K562 (cell line): ENCODE results near the gene IFT25. TPM values are rescaled to one million over a fixed set of nuclear protein-coding genes. Genes with fewer than 3 reads are reported as not detected.
"Not testable (repeated sequence)": the region's sequence is repeated elsewhere in the genome, so short reads cannot be mapped to it uniquely, and the experiment has no call there.

Experiments used
- ATAC-seq: fragments of 200-7000 bp; cut with Tn5 transposase; 3 replicates; pipeline ENCODE4 v1.9.1; 2020; ENCODE audit warnings: moderate library complexity
- BruUV-seq: library from RNA; stranded (reverse); fragments of 400-500 nt; replicated peaks from 2 replicates; lab custom pipeline; 2021; lab: Mats Ljungman, UMichigan
- CTCF ChIA-PET: fragments of 300-600 bp; formaldehyde crosslinking; extraction: SDS; loops from one replicate; lab custom pipeline; 2021; ENCODE audit warnings: low intra/inter-chr PET ratio; lab: Yijun Ruan, JAX
- POLR2A ChIA-PET: fragments of 300-600, 350-650 bp; sonication (Branson Sonifier 250); formaldehyde crosslinking; extraction: SDS; loops from one replicate; lab custom pipeline; 2021; ENCODE audit warnings: antibody characterized with exemption, inconsistent platforms; lab: Yijun Ruan, JAX
- DNase-seq, 4 experiments: peaks; one replicate each; pipeline versions ENCODE4 v3.0.0 to v3.0.0-alpha.2; 2011 to 2018; ENCODE audit warnings: low spot score in 3 of 4, mixed read lengths in 3 of 4; ENCODE audit errors: extremely low read depth in 1 of 4
- FAIRE-seq: peaks from 2 replicates; lab custom pipeline; 2011; peaks lifted over from hg19 to GRCh38; lab: Jason Lieb, UNC
- H2AFZ ChIP-seq: 2 replicates; pipeline ENCODE4 v1.6.0; 2011; ENCODE audit warnings: low read depth, low read length, control low read depth, inconsistent platforms
- H3K27ac ChIP-seq: fragments of 200-600 bp; 3 replicates; pipeline ENCODE4 v1.8.0; 2011; ENCODE audit warnings: low read depth, mild to moderate bottlenecking, control low read depth, inconsistent platforms, low read length, moderate library complexity, mixed read lengths; ENCODE audit errors: extremely low read depth
- H3K27me3 ChIP-seq, 2 experiments: fragments of 300-600 bp in 1 of 2; 2 replicates in 1 of 2; 3 replicates in 1 of 2; pipeline versions ENCODE4 v1.6.0 to v1.8.0; 2011; ENCODE audit warnings: inconsistent platforms in 2 of 2, low read length in 2 of 2, mild to moderate bottlenecking in 1 of 2, mixed read lengths in 1 of 2, moderate library complexity in 1 of 2; ENCODE audit not compliant: control insufficient read depth in 2 of 2, insufficient read depth in 2 of 2
- H3K36me3 ChIP-seq: fragments of 300-600 bp; 3 replicates; pipeline ENCODE4 v1.8.0; 2011; ENCODE audit warnings: mild to moderate bottlenecking, low read length, inconsistent platforms; ENCODE audit not compliant: control insufficient read depth, insufficient read depth
- H3K4me1 ChIP-seq, 2 experiments: fragments of 200-600 bp in 1 of 2; replicated peaks in 1 of 2; 2 replicates in 1 of 2; 3 replicates in 1 of 2; pipeline versions ENCODE4 v1.5.1 to v1.8.0; 2011; ENCODE audit warnings: inconsistent platforms in 2 of 2, low read length in 2 of 2, mild to moderate bottlenecking in 1 of 2, mixed read lengths in 1 of 2, moderate library complexity in 1 of 2; ENCODE audit not compliant: control insufficient read depth in 2 of 2, insufficient read depth in 2 of 2
- H3K4me2 ChIP-seq: 2 replicates; pipeline ENCODE4 v1.6.1; 2011; ENCODE audit warnings: low read length, control low read depth, inconsistent platforms, mixed read lengths; ENCODE audit not compliant: insufficient read depth
- H3K4me3 ChIP-seq: fragments of 200-600 bp; sonication (generic), shearing (Covaris generic); 2 replicates; pipeline ENCODE4 v1.5.1; 2016; ENCODE audit warnings: control low read depth, inconsistent platforms
- H3K79me2 ChIP-seq: fragments of 200-600 bp; 3 replicates; pipeline ENCODE4 v1.8.0; 2011; ENCODE audit warnings: low read length, inconsistent platforms; ENCODE audit not compliant: control insufficient read depth, insufficient read depth
- H3K9ac ChIP-seq, 2 experiments: 2 replicates each; pipeline versions ENCODE4 v1.6.0 to v1.6.1; 2011; ENCODE audit warnings: low read depth in 2 of 2, low read length in 2 of 2, control low read depth in 1 of 2, inconsistent platforms in 1 of 2, mild to moderate bottlenecking in 1 of 2, mixed read lengths in 1 of 2; ENCODE audit not compliant: insufficient read depth in 1 of 2
- H3K9me1 ChIP-seq: one replicate; pipeline ENCODE4 v1.6.0; 2011; ENCODE audit warnings: inconsistent platforms, mild to moderate bottlenecking, low read length, moderate library complexity; ENCODE audit not compliant: control insufficient read depth, insufficient read depth
- H3K9me3 ChIP-seq: replicated peaks from 2 replicates; pipeline ENCODE4 v1.5.1; 2011; ENCODE audit warnings: low read depth, low read length, inconsistent platforms; ENCODE audit not compliant: control insufficient read depth, insufficient read depth
- H4K20me1 ChIP-seq: replicated peaks from 2 replicates; pipeline ENCODE4 v1.6.1; 2011; ENCODE audit warnings: low read length, inconsistent platforms, mixed read lengths; ENCODE audit not compliant: control insufficient read depth, insufficient read depth
- NFE2 ChIP-seq: IDR thresholded peaks from 2 replicates; pipeline ENCODE4 v1.6.1; 2014; ENCODE audit warnings: antibody characterized with exemption, low read depth
- POLR3A ChIP-seq: IDR thresholded peaks from 2 replicates; pipeline ENCODE4 v1.6.1; 2011; ENCODE audit warnings: borderline replicate concordance, mild to moderate bottlenecking, moderate library complexity; ENCODE audit not compliant: insufficient read length, insufficient read depth; ENCODE audit errors: extremely low read depth
- ZNF274 ChIP-seq: IDR thresholded peaks from 2 replicates; pipeline ENCODE4 v1.6.1; 2011; ENCODE audit warnings: low read depth, mild to moderate bottlenecking, low read length, moderate library complexity, borderline replicate concordance
- WGBS: fragments of 100-300 bp; shearing (Covaris generic); methylation state at CpG from one replicate; pipeline ENCODE4 v1.1.6; 2016; ENCODE audit warnings: low coverage, mixed read lengths; ENCODE audit not compliant: insufficient coverage; ENCODE audit errors: missing lambda C conversion rate; 5-methylcytosine and 5-hydroxymethylcytosine counted together
- in situ Hi-C: fragments of 300-500 bp; cut with MboI; formaldehyde crosslinking; loops from 4 replicates; pipeline ENCODE4 v1.15.0; 2018; ENCODE audit warnings: inconsistent platforms, mixed read lengths
- intact Hi-C: fragments of 100-400 bp; cut with micrococcal nuclease; formaldehyde crosslinking; loops from 2 replicates; pipeline ENCODE4 v1.14.2; 2022
- polyA plus RNA-seq, 8 experiments: library from polyadenylated mRNA; depleted of rRNA in 4 of 8; stranded (reverse) in 5 of 8; unstranded in 3 of 8; fragments of >200 nt; fragmentation: Nextera tagmentation in 2 of 8; fragmentation: Illumina TruSeq in 1 of 8; extraction: Ambion mirVana in 2 of 8; extraction: Trizol in 1 of 8; gene quantifications; 2 replicates each; pipeline versions ENCODE4 v1.2.1 to v1.2.3, GENCODE V29; 2011 to 2014; ENCODE audit warnings: inconsistent platforms in 1 of 8, missing spikeins in 1 of 8
- total RNA-seq, 7 experiments: library from RNA; depleted of rRNA in 6 of 7; stranded (reverse); fragments of >200 nt in 6 of 7; fragmentation: Illumina TruSeq in 2 of 7; extraction: Trizol in 2 of 7; gene quantifications; 2 replicates each; pipeline versions ENCODE4 v1.2.1 to v1.2.3, GENCODE V29; 2011 to 2021; ENCODE audit warnings: low replicate concordance in 1 of 7
- TF ChIP-seq, protein P1 (sequence below): fragments of 450-650 bp; formaldehyde crosslinking; IDR thresholded peaks from 2 replicates; pipeline ENCODE4 v1.4.0; 2022; ENCODE audit warnings: mild to moderate bottlenecking, moderate library complexity

IFT25 gene
- total and polyA plus RNA-seq, 9 of the 15 experiments (the other 6 are each of a cell fraction or from before 2014, with no cell fraction given), result 93.6 to 209 (median 167) TPM

DNA sequence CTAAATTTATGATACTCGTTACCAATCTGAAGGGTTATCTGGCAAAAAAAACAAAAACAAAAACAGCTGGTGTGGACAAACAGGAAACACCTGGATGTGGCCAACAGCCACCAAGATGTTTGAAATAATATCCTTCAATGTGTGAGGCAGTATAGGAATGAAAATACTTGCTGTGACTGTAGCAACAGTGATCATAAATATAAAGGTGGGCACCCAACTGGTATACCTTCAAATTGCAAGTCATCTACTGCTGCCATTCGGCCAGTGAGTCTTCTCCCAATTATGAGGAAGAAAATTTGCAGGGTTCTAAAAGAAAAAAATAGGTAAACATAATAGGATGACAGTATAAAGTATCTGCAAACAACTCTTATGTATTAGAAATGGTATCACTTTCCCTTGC lies 56.8 kb downstream of the IFT25 start:
- CTCF ChIA-PET, result no interaction called here

DNA sequence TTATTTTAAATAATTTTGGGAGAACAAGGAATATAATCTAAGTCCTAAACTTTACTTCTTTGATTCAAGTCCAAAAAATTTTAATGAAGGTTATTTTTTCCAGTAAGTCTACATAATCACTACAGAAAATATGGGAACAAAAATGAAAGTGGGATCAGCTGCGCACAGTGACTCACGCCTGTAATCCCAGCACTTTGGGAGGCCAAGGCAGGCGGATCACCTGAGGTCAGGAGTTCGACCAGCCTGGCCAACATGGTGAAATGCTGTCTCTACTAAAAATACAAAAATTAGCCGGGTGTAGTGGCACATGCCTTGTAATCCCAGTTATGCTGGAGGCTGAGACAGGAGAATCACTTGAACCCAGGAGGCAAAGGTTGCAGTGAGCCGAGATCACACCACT lies 61.9 kb downstream of the IFT25 start:
- H3K9me3 ChIP-seq, intact Hi-C loops, H3K4me2 ChIP-seq, H3K4me1 ChIP-seq, H2AFZ ChIP-seq, H3K9ac ChIP-seq, H3K9me1 ChIP-seq, H3K4me3 ChIP-seq, CTCF ChIA-PET, H3K79me2 ChIP-seq, H3K27me3 ChIP-seq, BruUV-seq, H4K20me1 ChIP-seq, ATAC-seq, H3K27ac ChIP-seq, FAIRE-seq, DNase-seq: not testable (repeated sequence)
- 75% methylated on average over 5 of the region's 6 CpGs for WGBS
- in situ Hi-C loops, result loop anchor here (5.0 kb wide), 1 partner anchor 79 kb away; no protein-coding TSS in a partner anchor
- H3K36me3 ChIP-seq, result peaks cover 11% of the 10 kb centered on the region; the same call in 1 of the 3 replicates
- POLR2A ChIA-PET, result interaction anchor here (1.7 kb wide), 1 partner anchor 16 kb away, joined by 4 read pairs; no protein-coding TSS in a partner anchor

More for the DNA sequence above, 56.8 kb downstream of the IFT25 start:
- Histone ChIP-seq H3K4me2 (no peak overlapping the region), H3K9me1 (no peaks in the 10 kb centered on the region), H3K9me3 (no peaks in the 10 kb centered on the region), H4K20me1 (no peaks in the 10 kb centered on the region), H2AFZ (no peak overlapping the region), H3K9ac (no peak overlapping the region), H3K27me3 (no peaks in the 10 kb centered on the region; a peak in 1 of 5 replicates), H3K4me1 (peaks cover 15 to 24% of the 10 kb centered on the region in 2 experiments; a peak in 4 of 5 replicates), H3K36me3 (peaks cover 6% of the 10 kb centered on the region; the same call in 1 of the 3 replicates), H3K79me2 (0 out of 3 replicates have a peak, but pooled peaks cover 2% of the 10 kb centered on the region), H3K27ac (no peak overlapping the region), H3K4me3 (no peak overlapping the region)
- in situ Hi-C loops (no loop called here), intact Hi-C loops (no loop called here)
- POLR2A ChIA-PET, result no interaction called here
- TF ChIP-seq NFE2 (0 out of 2 replicates have a peak, but pooled peaks have one; percentile 5), POLR3A (no peak), ZNF274 (no peak)
- TF ChIP-seq, protein P1, sequence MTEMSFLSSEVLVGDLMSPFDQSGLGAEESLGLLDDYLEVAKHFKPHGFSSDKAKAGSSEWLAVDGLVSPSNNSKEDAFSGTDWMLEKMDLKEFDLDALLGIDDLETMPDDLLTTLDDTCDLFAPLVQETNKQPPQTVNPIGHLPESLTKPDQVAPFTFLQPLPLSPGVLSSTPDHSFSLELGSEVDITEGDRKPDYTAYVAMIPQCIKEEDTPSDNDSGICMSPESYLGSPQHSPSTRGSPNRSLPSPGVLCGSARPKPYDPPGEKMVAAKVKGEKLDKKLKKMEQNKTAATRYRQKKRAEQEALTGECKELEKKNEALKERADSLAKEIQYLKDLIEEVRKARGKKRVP (CRISPR knock-in tag), result no peak
- ATAC-seq (no peak), FAIRE-seq (no peak), DNase-seq (no peak)
- WGBS, result 43% methylated on average over 2 of the region's 2 CpGs
- no TSS peak for BruUV-seq
